HepG2 (cell line): ENCODE measurements around the gene TK2. TPM values are rescaled to one million over a fixed set of nuclear protein-coding genes. Genes with fewer than 3 reads are reported as not detected.

ENCODE experiments used
- E2F2 ChIP-seq: sonication (generic); formaldehyde crosslinking; IDR thresholded peaks from 2 replicates; pipeline ENCODE4 v1.4.0; 2020; ENCODE audit warnings: missing genetic modification reagents, borderline replicate concordance
- EP300 ChIP-seq, 3 experiments: sonication (generic) in 1 of 3; formaldehyde crosslinking in 1 of 3; IDR thresholded peaks; 2 replicates each; pipeline versions ENCODE4 v1.5.1 to v1.6.1; 2011 to 2020; ENCODE audit warnings: low read depth in 2 of 3, low read length in 2 of 3, borderline replicate concordance in 1 of 3, improper control_type of control experiment in 1 of 3, mild to moderate bottlenecking in 1 of 3, missing genetic modification reagents in 1 of 3, moderate library complexity in 1 of 3
- HMGXB4 ChIP-seq, 2 experiments: sonication (generic) in 1 of 2; formaldehyde crosslinking in 1 of 2; IDR thresholded peaks; 2 replicates each; pipeline versions ENCODE4 v1.4.0 to v1.6.1; 2018 to 2020; ENCODE audit warnings: missing genetic modification reagents in 2 of 2, borderline replicate concordance in 1 of 2, low read depth in 1 of 2, mild to moderate bottlenecking in 1 of 2, missing biosample characterization in 1 of 2
- KDM1A ChIP-seq: IDR thresholded peaks from 2 replicates; pipeline ENCODE4 v1.6.1; 2016; ENCODE audit warnings: missing compliant biosample characterization
- MBNL3 ChIP-seq: fragments of 250-450 bp; sonication (Bioruptor Pico); conservative IDR thresholded peaks from 2 replicates; pipeline ENCODE4 v1.8.0; 2022; ENCODE audit warnings: mild to moderate bottlenecking, inconsistent platforms
- MTA3 ChIP-seq: sonication (generic); formaldehyde crosslinking; IDR thresholded peaks from 2 replicates; pipeline ENCODE4 v1.4.0; 2020; ENCODE audit warnings: missing genetic modification reagents
- SAFB2 ChIP-seq: sonication (generic); formaldehyde crosslinking; IDR thresholded peaks from 2 replicates; pipeline ENCODE4 v1.5.1; 2020; ENCODE audit warnings: missing genetic modification reagents, low read depth, mild to moderate bottlenecking, borderline replicate concordance
- TEAD3 ChIP-seq: optimal IDR thresholded peaks from 2 replicates; pipeline ENCODE3; 2016; ENCODE audit warnings: borderline replicate concordance
- TFE3 ChIP-seq: IDR thresholded peaks from 2 replicates; pipeline ENCODE4 v1.6.1; 2016
- UBTF ChIP-seq: sonication (generic); formaldehyde crosslinking; IDR thresholded peaks from 2 replicates; pipeline ENCODE4 v1.4.0; 2020; ENCODE audit warnings: mild to moderate bottlenecking, missing genetic modification reagents
- ZNF672 ChIP-seq: sonication (generic); formaldehyde crosslinking; IDR thresholded peaks from 2 replicates; pipeline ENCODE4 v1.8.1; 2022; ENCODE audit warnings: missing genetic modification reagents
- ZNF687 ChIP-seq: sonication (generic); formaldehyde crosslinking; IDR thresholded peaks from 2 replicates; pipeline ENCODE4 v1.5.1; 2020; ENCODE audit warnings: mild to moderate bottlenecking, missing genetic modification reagents, moderate library complexity
- polyA plus RNA-seq, 8 experiments: library from polyadenylated mRNA; depleted of rRNA in 3 of 8; stranded (reverse) in 7 of 8; unstranded in 1 of 8; fragments of >200 nt; fragmentation: Illumina TruSeq in 4 of 8; extraction: Trizol in 4 of 8; gene quantifications; 2 replicates each; pipeline versions ENCODE4 v1.2.1 to v1.2.3, GENCODE V29; 2011 to 2016; ENCODE audit warnings: low read depth in 4 of 8, missing spikeins in 1 of 8, mixed read lengths in 1 of 8; ENCODE audit not compliant: insufficient read depth in 1 of 8
- total RNA-seq, 5 experiments: library from RNA; depleted of rRNA; stranded (reverse); fragments of >200 nt; fragmentation: Illumina TruSeq; extraction: Trizol; gene quantifications; 2 replicates each; pipeline ENCODE4 v1.2.3, GENCODE V29; 2016; ENCODE audit warnings: low read depth in 1 of 5
- TF ChIP-seq, protein P1 (sequence below): sonication (generic); formaldehyde crosslinking; IDR thresholded peaks from 2 replicates; pipeline ENCODE4 v1.9.0; 2021; ENCODE audit warnings: missing genetic modification reagents, borderline replicate concordance

The TK2 gene
- total and polyA plus RNA-seq, 2 of the 13 experiments (the other 11 are each of a cell fraction or from before 2014, with no cell fraction given): 18.7 to 21.0 TPM

- peak; percentile 14 for TF ChIP-seq TEAD3
- no peak for TF ChIP-seq TFE3 (CRISPR knock-in tag)
- no peak for TF ChIP-seq MTA3 (CRISPR knock-in tag)
- 0 out of 2 replicates have a peak, but pooled peaks have one; percentile 22 for TF ChIP-seq UBTF
- TF ChIP-seq MBNL3 (CRISPR knock-in tag): no peak
- 0 out of 2 replicates have a peak, but pooled peaks have one; percentile 54 for TF ChIP-seq ZNF672 (CRISPR knock-in tag)
- TF ChIP-seq ZNF687 (CRISPR knock-in tag): peak; percentile 11; the same call in 1 of the 2 replicates
- TF ChIP-seq EP300 (IDR thresholded peaks at IDR 0.05; ENCODE audit: low read depth in 2 of 2, low read length in 2 of 2): no peak
- no peak for TF ChIP-seq EP300 (CRISPR knock-in tag; IDR thresholded peaks at IDR 0.05; ENCODE audit: borderline replicate concordance)
- TF ChIP-seq, protein P1, sequence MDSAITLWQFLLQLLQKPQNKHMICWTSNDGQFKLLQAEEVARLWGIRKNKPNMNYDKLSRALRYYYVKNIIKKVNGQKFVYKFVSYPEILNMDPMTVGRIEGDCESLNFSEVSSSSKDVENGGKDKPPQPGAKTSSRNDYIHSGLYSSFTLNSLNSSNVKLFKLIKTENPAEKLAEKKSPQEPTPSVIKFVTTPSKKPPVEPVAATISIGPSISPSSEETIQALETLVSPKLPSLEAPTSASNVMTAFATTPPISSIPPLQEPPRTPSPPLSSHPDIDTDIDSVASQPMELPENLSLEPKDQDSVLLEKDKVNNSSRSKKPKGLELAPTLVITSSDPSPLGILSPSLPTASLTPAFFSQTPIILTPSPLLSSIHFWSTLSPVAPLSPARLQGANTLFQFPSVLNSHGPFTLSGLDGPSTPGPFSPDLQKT (CRISPR knock-in tag): no peak
- peak; percentile 78; the same call in 1 of the 2 replicates for TF ChIP-seq KDM1A (CRISPR knock-in tag)
- TF ChIP-seq SAFB2 (CRISPR knock-in tag): no peak; the same call in 1 of the 2 replicates
- peak; percentile 43; the same call in 1 of the 2 replicates for TF ChIP-seq E2F2 (CRISPR knock-in tag)
- TF ChIP-seq HMGXB4 (CRISPR knock-in tag; IDR thresholded peaks at IDR 0.05; ENCODE audit: borderline replicate concordance in 1 of 2, low read depth in 1 of 2): 0 out of 4 replicates have a peak, but pooled peaks of 1 of the 2 experiments have one; percentile 29
These were observed 34.1 kb downstream of the TK2 start (continued) for GRCh38 chr16:66515596-66516508.
